HG03066 (cell line): ENCODE data around the gene GLS.
"Not testable (repeated sequence)": the region's sequence is repeated elsewhere in the genome, so short reads cannot be mapped to it uniquely, and the experiment has no call there.

Source experiments
- ATAC-seq: cut with Tn5 transposase; IDR thresholded peaks from one replicate; pipeline ENCODE4 v1.9.1; 2021; ENCODE audit warnings: low read depth; ENCODE audit not compliant: unreplicated experiment

Gene GLS

GRCh38 chr2:190986221-190986953 lies 105.8 kb downstream of the GLS start:
- ATAC-seq, result no peak

GRCh38 chr2:190987116-190987515 lies 106.5 kb downstream of the GLS start:
- no peak for ATAC-seq

- ATAC-seq, result no peak
These were observed 107.3 kb downstream of the GLS start for GRCh38 chr2:190987938-190988337.

- no peak for ATAC-seq
These were observed 108.3 kb downstream of the GLS start for GRCh38 chr2:190988910-190989309.

- ATAC-seq, result no peak
These were observed 109.5 kb downstream of the GLS start for GRCh38 chr2:190990132-190990531.

GRCh38 chr2:190993292-190993643 lies 112.6 kb downstream of the GLS start:
- ATAC-seq, result no peak

GRCh38 chr2:190994148-190994547 lies 113.5 kb downstream of the GLS start:
- ATAC-seq, result no peak

GRCh38 chr2:190995315-190995714 lies 114.7 kb downstream of the GLS start:
- ATAC-seq, result not testable (repeated sequence)

GRCh38 chr2:190996338-190996946 lies 115.8 kb downstream of the GLS start:
- no peak for ATAC-seq

- no peak for ATAC-seq
These were observed 116.3 kb downstream of the GLS start for GRCh38 chr2:190996947-190997346.

GRCh38 chr2:190997526-190998113 lies 117.0 kb downstream of the GLS start:
- no peak for ATAC-seq

- ATAC-seq, result no peak
These were observed 118.4 kb downstream of the GLS start for GRCh38 chr2:190999058-190999457.

- ATAC-seq, result no peak
These were observed 119.5 kb downstream of the GLS start for GRCh38 chr2:190999949-191000665.

- ATAC-seq, result no peak
These were observed 120.4 kb downstream of the GLS start for GRCh38 chr2:191001032-191001431.

GRCh38 chr2:191001624-191002023 lies 121.0 kb downstream of the GLS start:
- no peak for ATAC-seq

- ATAC-seq, result no peak
These were observed 123.0 kb downstream of the GLS start for GRCh38 chr2:191003405-191004309.

- ATAC-seq, result no peak
These were observed 125.7 kb downstream of the GLS start for GRCh38 chr2:191006297-191006696.

- ATAC-seq, result no peak
These were observed 126.6 kb downstream of the GLS start for GRCh38 chr2:191006997-191007783.

- no peak for ATAC-seq
These were observed 127.7 kb downstream of the GLS start for GRCh38 chr2:191008286-191008685.
